Measurements from ENCODE around the gene BBX.
A peak's percentile ranks its signal among the peaks of the same experiment; 100 is the strongest.

BBX gene

GRCh38 chr3:107756649-107757048 is 233.9 kb downstream of the BBX start:
- no peak for DNase-seq

- DNase-seq: no peak
Observed at GRCh38 chr3:107757140-107757539, 234.4 kb downstream of the BBX start.

- no peak for DNase-seq
Observed at GRCh38 chr3:107760144-107760543, 237.4 kb downstream of the BBX start.

GRCh38 chr3:107761391-107761790 is 238.6 kb downstream of the BBX start:
- no peak for DNase-seq

- DNase-seq: no peak
Observed at GRCh38 chr3:107765524-107765923, 242.8 kb downstream of the BBX start.

- DNase-seq: no peak
Observed at GRCh38 chr3:107767897-107768605, 245.3 kb downstream of the BBX start.

GRCh38 chr3:107769882-107770281 is 247.1 kb downstream of the BBX start:
- no peak for DNase-seq

- DNase-seq: no peak
Observed at GRCh38 chr3:107772016-107772415, 249.3 kb downstream of the BBX start.

- no peak for DNase-seq
Observed at GRCh38 chr3:107775974-107776373, 253.2 kb downstream of the BBX start.

GRCh38 chr3:107781253-107781652 is 258.5 kb downstream of the BBX start:
- no peak for DNase-seq

GRCh38 chr3:107782054-107782453 is 259.3 kb downstream of the BBX start:
- DNase-seq: no peak

GRCh38 chr3:107790612-107791011 is 267.9 kb downstream of the BBX start:
- no peak for DNase-seq

- no peak for DNase-seq
Observed at GRCh38 chr3:107791027-107791426, 268.3 kb downstream of the BBX start.

GRCh38 chr3:107791450-107791849 is 268.7 kb downstream of the BBX start:
- DNase-seq: no peak

GRCh38 chr3:107794664-107795443 is 272.1 kb downstream of the BBX start:
- no peak for DNase-seq

GRCh38 chr3:107795514-107796094 is 272.8 kb downstream of the BBX start:
- DNase-seq: no peak

GRCh38 chr3:107796791-107797190 is 274.0 kb downstream of the BBX start:
- DNase-seq: no peak

GRCh38 chr3:107797586-107797985 is 274.8 kb downstream of the BBX start:
- DNase-seq: no peak

- DNase-seq: no peak
Observed at GRCh38 chr3:107798381-107798780, 275.6 kb downstream of the BBX start.

GRCh38 chr3:107800710-107801109 is 277.9 kb downstream of the BBX start:
- DNase-seq: peak in 1 of 2 donors; percentile 24

GRCh38 chr3:107803170-107803569 is 280.4 kb downstream of the BBX start:
- DNase-seq: no peak

GRCh38 chr3:107806021-107806420 is 283.3 kb downstream of the BBX start:
- DNase-seq: no peak

GRCh38 chr3:107806536-107806935 is 283.8 kb downstream of the BBX start:
- no peak for DNase-seq
